AG09319 (cell line): ENCODE measurements around the gene DPF1.

ENCODE experiments used
- DNase-seq: peaks from one replicate; pipeline ENCODE4 v3.0.0-alpha.2; 2010; ENCODE audit warnings: low read depth; ENCODE audit errors: extremely low read depth
- CTCF ChIP-seq: IDR thresholded peaks from 2 replicates; pipeline ENCODE4 v1.5.1; 2011; ENCODE audit warnings: low read depth, mild to moderate bottlenecking, inconsistent platforms, low read length, moderate library complexity

DPF1 gene

GRCh38 chr19:38208571-38208970, 15.5 kb downstream of the DPF1 start:
- no peak for TF ChIP-seq CTCF

GRCh38 chr19:38207543-38207942, 16.5 kb downstream of the DPF1 start:
- no peak for TF ChIP-seq CTCF
- DNase-seq: no peak

More at GRCh38 chr19:38208571-38208970, 15.5 kb downstream of the DPF1 start:
- DNase-seq: no peak

- TF ChIP-seq CTCF: no peak
- no peak for DNase-seq
Observed at GRCh38 chr19:38206928-38207327, 17.1 kb downstream of the DPF1 start.

- no peak for TF ChIP-seq CTCF
- DNase-seq: no peak
Observed at GRCh38 chr19:38206006-38206745, 17.8 kb downstream of the DPF1 start.

- DNase-seq: no peak
- TF ChIP-seq CTCF: no peak
Observed at GRCh38 chr19:38204728-38205127, 19.3 kb downstream of the DPF1 start.

- no peak for DNase-seq
- no peak for TF ChIP-seq CTCF
Observed at GRCh38 chr19:38204096-38204495, 19.9 kb downstream of the DPF1 start.

- no peak for DNase-seq
- no peak for TF ChIP-seq CTCF
Observed at GRCh38 chr19:38203197-38203596, 20.8 kb downstream of the DPF1 start.
